ENCODE measurements around the gene SH3GL1.

DNA sequence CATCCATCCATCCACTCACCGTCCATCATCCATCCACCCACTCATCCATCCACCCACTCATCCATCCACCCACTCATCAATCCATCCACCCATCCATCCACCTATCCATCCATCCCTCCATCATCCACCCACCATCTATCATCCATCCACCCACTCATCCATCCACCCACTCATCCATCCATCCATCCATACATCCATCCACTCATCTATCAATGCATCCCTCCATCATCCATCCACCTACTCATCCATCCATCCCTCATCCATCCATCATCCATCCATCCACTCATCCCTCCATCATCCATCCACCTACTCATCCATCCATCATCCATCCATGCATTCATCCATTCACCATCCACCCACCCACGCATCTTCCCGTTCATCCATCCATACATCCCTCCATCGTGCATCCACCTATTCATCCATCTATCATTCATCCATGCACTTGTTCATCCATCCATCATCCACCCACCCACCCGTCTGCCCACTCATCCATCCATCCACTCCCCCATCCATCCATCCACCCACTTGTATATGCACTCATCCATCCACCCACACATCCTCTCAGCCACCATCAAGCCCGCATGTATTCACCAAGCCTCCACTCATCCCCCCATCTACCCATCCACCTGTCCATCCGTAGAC is 65.3 kb downstream of the SH3GL1 start:
- no peak for TF ChIP-seq ZNF8 (CRISPR knock-in tag; IDR thresholded peaks at IDR 0.05)
- TF ChIP-seq, protein P1, sequence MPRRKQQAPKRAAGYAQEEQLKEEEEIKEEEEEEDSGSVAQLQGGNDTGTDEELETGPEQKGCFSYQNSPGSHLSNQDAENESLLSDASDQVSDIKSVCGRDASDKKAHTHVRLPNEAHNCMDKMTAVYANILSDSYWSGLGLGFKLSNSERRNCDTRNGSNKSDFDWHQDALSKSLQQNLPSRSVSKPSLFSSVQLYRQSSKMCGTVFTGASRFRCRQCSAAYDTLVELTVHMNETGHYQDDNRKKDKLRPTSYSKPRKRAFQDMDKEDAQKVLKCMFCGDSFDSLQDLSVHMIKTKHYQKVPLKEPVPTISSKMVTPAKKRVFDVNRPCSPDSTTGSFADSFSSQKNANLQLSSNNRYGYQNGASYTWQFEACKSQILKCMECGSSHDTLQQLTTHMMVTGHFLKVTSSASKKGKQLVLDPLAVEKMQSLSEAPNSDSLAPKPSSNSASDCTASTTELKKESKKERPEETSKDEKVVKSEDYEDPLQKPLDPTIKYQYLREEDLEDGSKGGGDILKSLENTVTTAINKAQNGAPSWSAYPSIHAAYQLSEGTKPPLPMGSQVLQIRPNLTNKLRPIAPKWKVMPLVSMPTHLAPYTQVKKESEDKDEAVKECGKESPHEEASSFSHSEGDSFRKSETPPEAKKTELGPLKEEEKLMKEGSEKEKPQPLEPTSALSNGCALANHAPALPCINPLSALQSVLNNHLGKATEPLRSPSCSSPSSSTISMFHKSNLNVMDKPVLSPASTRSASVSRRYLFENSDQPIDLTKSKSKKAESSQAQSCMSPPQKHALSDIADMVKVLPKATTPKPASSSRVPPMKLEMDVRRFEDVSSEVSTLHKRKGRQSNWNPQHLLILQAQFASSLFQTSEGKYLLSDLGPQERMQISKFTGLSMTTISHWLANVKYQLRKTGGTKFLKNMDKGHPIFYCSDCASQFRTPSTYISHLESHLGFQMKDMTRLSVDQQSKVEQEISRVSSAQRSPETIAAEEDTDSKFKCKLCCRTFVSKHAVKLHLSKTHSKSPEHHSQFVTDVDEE (CRISPR knock-in tag; IDR thresholded peaks at IDR 0.05) = no peak
- no peak for TF ChIP-seq GLIS3 (CRISPR knock-in tag; IDR thresholded peaks at IDR 0.05)
- TF ChIP-seq, protein P2, sequence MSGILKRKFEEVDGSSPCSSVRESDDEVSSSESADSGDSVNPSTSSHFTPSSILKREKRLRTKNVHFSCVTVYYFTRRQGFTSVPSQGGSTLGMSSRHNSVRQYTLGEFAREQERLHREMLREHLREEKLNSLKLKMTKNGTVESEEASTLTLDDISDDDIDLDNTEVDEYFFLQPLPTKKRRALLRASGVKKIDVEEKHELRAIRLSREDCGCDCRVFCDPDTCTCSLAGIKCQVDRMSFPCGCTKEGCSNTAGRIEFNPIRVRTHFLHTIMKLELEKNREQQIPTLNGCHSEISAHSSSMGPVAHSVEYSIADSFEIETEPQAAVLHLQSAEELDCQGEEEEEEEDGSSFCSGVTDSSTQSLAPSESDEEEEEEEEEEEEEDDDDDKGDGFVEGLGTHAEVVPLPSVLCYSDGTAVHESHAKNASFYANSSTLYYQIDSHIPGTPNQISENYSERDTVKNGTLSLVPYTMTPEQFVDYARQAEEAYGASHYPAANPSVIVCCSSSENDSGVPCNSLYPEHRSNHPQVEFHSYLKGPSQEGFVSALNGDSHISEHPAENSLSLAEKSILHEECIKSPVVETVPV (CRISPR knock-in tag; IDR thresholded peaks at IDR 0.05) = no peak
- TF ChIP-seq, protein P3, sequence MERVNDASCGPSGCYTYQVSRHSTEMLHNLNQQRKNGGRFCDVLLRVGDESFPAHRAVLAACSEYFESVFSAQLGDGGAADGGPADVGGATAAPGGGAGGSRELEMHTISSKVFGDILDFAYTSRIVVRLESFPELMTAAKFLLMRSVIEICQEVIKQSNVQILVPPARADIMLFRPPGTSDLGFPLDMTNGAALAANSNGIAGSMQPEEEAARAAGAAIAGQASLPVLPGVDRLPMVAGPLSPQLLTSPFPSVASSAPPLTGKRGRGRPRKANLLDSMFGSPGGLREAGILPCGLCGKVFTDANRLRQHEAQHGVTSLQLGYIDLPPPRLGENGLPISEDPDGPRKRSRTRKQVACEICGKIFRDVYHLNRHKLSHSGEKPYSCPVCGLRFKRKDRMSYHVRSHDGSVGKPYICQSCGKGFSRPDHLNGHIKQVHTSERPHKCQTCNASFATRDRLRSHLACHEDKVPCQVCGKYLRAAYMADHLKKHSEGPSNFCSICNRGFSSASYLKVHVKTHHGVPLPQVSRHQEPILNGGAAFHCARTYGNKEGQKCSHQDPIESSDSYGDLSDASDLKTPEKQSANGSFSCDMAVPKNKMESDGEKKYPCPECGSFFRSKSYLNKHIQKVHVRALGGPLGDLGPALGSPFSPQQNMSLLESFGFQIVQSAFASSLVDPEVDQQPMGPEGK (CRISPR knock-in tag; IDR thresholded peaks at IDR 0.05; ENCODE audit: borderline replicate concordance) = no peak
- no peak for TF ChIP-seq ISL1 (CRISPR knock-in tag; IDR thresholded peaks at IDR 0.05)
- no peak for TF ChIP-seq OSR1 (CRISPR knock-in tag; IDR thresholded peaks at IDR 0.05)
- TF ChIP-seq ARNTL (CRISPR knock-in tag; IDR thresholded peaks at IDR 0.05; ENCODE audit: borderline replicate concordance, low read depth) = no peak
- TF ChIP-seq RARB (CRISPR knock-in tag; IDR thresholded peaks at IDR 0.05) = no peak
- no peak for TF ChIP-seq TCF4 (CRISPR knock-in tag; IDR thresholded peaks at IDR 0.05; ENCODE audit: borderline replicate concordance)
- no peak for TF ChIP-seq ZFP30 (CRISPR knock-in tag; IDR thresholded peaks at IDR 0.05)
- TF ChIP-seq ZC3H10 (CRISPR knock-in tag; IDR thresholded peaks at IDR 0.05) = no peak
- TF ChIP-seq CREB5 (CRISPR knock-in tag; IDR thresholded peaks at IDR 0.05; ENCODE audit: low read depth) = no peak
- no peak for TF ChIP-seq TOX (CRISPR knock-in tag; IDR thresholded peaks at IDR 0.05; ENCODE audit: borderline replicate concordance)

Data from SK-N-SH treated with all-trans-retinoic acid at 6 μM for 48 hours (cell line).